Neural progenitor cell (in vitro differentiated cells): ENCODE measurements around the gene CROCC2.

Experiments used
- EZH2 ChIP-seq: fragments of 200-600 bp; sonication (generic); IDR thresholded peaks from 2 replicates; pipeline ENCODE4 v1.6.1; 2017; ENCODE audit warnings: antibody characterized with exemption, mild to moderate bottlenecking, moderate library complexity
- TF ChIP-seq, protein P1 (sequence below): fragments of 200-600 bp; sonication (generic); IDR thresholded peaks from 2 replicates; pipeline ENCODE4 v1.5.1; 2017; ENCODE audit warnings: antibody characterized with exemption, mild to moderate bottlenecking

DNA sequence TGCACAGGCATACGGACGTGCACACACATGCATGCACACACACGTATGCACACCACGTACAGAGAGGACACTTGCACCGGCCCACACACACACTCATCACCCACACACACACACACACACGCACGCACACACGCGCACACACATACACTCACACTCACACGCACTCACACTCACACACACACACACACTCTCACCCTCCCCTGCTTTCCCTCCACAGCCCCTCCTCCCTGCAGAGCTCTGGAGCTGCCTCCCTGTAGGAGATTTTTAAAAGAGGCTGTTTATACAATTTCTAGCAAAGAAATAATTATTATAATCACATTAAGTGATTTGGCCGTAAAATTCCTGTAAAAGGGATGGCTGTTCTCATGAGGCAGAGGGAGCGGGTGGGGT is 55.8 kb downstream of the CROCC2 start:
- TF ChIP-seq, protein P1, sequence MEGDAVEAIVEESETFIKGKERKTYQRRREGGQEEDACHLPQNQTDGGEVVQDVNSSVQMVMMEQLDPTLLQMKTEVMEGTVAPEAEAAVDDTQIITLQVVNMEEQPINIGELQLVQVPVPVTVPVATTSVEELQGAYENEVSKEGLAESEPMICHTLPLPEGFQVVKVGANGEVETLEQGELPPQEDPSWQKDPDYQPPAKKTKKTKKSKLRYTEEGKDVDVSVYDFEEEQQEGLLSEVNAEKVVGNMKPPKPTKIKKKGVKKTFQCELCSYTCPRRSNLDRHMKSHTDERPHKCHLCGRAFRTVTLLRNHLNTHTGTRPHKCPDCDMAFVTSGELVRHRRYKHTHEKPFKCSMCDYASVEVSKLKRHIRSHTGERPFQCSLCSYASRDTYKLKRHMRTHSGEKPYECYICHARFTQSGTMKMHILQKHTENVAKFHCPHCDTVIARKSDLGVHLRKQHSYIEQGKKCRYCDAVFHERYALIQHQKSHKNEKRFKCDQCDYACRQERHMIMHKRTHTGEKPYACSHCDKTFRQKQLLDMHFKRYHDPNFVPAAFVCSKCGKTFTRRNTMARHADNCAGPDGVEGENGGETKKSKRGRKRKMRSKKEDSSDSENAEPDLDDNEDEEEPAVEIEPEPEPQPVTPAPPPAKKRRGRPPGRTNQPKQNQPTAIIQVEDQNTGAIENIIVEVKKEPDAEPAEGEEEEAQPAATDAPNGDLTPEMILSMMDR, result no peak
- no peak for TF ChIP-seq EZH2
